HG03460 (cell line): ENCODE data around the gene CCDC81.
"Not testable (repeated sequence)": the region's sequence is repeated elsewhere in the genome, so short reads cannot be mapped to it uniquely, and the experiment has no call there.

Experiments used
- ATAC-seq: cut with Tn5 transposase; IDR thresholded peaks from one replicate; pipeline ENCODE4 v1.9.1; 2021; ENCODE audit not compliant: unreplicated experiment

The CCDC81 gene

DNA sequence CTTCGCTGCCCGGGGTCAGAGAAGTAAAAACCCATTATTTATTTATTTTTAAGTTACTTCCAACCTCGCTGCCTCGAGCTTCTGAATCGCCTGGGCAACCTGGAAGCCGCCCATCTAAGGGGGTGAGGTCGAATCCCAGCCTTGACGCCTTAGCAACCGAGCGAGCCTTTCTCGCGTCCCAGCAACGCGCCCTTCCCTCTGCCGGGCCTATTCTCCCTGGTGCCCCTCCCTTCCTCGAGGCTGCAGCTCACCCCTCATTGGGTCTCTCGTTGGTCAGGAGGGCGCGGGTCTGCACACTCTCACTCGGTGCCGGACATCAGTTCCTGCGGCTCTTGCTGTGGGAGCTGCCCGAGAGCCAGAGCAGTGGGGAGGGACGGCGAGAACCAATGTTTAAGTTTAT, at the start of gene CCDC81:
CCDC81 (plus strand) TSS at position 302 of the 400 bp plus-strand sequence. CDS start 277 bp downstream, outside the sequence.
- no peak for ATAC-seq

DNA sequence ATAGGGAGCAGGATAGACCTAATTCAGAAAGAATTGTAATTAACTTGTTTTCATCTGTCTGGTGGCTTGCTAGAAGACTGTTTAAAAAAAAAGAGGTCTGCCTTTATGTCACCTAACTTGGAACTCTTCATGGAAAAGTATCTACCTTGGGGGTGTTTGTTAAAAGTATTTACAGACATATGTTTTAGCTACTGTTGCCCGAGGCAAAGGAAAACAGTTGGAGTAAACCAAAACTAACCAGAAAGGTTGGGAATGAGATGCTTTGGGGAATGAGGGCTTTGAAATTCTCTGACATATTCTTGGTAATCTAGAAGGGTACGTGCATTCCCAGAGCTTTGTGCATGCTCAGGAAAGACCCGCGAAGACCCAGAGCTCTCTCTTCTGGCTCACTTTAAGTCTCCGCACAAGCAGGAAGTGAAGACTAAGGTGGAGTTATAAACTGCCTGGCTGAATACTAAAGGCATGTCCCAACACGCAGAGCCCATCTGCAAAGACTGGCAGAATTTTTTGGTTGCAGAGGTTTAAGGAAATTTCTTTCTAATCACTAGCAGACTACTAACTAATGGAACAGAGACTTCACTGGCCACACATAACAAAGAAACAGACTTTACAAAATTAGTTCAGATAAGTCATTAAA, 39.4 kb upstream of the CCDC81 start:
- ATAC-seq, result no peak

DNA sequence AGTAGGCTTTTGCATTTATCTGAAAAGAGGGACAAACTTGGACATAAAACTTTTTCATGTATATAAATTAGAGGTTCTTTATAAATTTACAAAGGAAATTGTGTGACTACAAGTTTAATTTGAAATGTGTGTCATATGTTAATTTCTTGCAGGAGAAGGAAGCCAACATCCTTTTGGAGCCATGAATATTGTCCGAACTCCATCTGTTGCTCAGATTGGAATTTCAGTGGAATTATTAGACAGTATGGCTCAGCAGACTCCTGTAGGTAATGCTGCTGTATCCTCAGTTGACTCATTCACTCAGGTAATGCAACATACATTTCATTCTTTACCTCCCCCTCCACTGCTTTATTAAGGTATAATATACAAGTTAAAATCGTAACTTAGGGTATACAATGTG, 37.5 kb upstream of the CCDC81 start:
- no peak for ATAC-seq

DNA sequence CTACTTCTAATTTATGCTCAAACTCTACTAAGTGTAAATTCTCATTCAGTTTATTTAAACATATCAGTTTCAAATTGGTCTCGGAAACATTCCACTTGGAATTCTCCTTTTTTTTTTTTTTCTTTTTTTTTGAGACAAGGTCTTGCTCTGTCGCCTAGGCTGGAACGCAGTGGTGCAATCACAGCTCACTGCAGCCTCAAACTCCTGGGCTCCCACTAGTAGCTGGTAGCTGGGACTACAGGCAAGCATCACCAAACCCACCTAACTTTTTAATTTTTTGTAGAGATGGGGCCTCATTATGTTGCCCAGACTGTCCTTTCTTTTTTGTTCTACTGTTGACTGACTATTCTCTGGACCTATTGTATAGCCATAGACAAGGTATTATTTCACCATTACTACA, 33.3 kb upstream of the CCDC81 start:
- ATAC-seq, result no peak

DNA sequence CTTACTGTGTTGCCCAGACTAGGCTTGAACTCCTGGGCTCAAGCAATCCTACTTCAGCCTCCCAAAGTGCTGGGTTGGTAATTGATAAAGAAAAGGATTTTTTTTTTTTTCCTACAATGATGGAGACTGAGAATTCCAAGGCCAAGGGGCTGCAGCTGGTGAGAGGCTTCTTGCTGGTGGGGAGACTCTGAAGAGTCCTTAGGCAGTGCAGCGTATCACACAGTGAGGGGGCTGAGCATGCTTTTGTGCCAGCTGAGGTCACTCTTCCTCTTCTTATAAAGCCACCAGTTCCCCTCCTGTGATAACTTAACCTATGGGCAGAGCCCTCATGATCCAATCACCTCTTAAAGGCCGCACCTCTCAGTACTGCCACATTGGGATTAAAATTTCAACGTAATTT, 28.2 kb upstream of the CCDC81 start:
- ATAC-seq, result no peak

DNA sequence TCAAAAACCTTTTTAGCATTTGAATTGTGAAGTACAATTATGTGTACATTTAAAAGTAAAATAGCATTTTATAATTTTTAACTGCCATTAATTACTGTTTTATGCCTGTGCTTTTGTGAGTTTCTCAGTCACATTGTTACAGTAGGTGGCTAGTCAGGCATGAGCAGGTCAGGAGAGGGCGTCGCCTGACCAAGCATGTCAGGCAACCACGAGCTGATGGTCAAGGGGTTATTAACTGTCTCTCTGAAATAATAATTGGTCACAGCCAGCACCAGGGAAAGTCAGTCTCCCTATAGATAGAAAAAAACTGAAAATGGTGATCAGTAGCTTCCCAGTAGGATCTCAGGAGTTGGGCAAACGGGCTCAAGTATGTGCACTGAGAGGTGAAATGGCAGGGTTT, 19.4 kb upstream of the CCDC81 start:
- ATAC-seq, result no peak

DNA sequence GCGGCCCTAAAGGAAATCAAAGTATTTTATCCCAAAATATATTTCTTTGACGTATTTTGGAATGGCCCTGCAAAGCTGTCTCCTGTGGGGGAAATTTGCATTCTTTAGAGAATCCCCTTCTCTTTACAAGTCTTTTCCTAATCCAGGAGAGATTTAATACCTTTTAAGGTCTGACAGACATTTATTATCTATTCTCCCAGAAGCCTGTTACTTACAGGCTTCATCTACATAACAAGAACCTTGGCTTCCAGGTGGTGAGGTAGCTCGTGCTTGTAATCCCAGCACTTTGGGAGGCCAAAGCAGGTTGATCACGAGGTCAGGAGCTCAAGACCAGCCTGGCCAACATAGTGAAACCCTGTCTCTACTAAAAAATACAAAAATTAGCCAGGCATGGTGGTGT, 17.3 kb upstream of the CCDC81 start:
- ATAC-seq, result not testable (repeated sequence)

DNA sequence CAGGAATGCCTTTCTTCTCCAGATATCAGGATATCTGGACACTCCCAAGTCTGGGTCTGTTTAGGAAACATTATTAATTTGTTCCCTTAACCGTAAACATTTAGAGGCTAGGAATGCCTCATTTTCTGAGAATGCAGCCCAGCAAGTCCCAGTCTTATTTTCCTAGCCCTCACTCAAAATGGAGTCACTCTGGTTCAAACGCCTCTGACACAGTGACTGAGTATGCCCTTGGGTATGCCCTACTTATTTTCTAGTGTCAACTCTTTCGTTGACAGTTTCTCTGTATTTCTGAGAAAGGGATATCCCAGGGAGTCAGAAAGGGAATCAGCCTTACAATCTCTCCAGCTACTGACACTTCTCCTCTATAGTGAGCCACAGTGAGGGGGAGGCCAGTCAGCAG, 16.0 kb upstream of the CCDC81 start:
- ATAC-seq, result no peak

DNA sequence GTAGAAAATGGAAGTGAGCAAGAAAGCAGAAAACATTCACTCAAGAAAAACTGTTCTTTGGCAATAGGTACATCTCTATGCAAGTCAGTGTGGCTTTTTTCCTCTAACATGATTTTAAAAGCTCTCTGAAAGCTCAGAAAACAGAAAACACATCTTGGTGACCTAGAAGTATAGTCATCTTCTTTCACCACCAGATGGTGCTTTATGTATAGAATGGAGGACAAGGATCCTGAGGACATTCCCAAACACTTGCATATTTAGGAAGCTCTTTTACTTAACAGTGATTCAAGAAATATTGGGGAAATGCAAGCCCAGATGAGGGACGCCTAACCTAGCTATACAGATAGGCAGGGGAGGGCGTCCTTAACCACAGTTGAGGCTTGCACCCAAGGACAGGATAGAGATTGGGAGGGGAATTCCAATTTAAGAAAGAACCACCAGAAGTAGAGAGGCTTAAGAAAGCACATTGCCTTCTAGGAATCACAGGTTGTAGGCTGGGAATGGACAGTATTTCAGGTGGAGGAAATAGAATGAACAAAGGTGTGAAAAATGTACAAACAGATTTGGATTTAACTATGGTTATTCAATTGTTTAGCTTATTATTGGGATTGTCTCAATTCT, 13.8 kb upstream of the CCDC81 start:
- no peak for ATAC-seq

DNA sequence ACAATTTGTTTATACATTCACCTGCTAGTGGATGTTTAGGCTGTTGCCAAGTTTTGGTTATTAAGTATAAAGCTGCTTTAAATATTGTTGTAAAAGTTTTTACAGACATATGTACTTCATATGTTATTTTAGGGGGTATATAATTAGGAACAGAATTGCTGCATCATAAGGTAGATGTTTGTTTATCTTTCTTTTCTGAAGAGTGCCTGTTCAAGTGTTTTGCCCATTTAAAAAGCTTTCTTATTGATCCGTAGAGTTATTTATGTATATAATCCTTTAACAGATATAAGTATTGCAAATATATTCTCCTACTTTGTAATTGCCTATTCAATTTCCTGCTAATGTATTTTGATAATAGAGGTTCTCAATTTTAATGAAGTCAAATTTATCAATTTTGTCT, 11.3 kb upstream of the CCDC81 start:
- ATAC-seq, result no peak

DNA sequence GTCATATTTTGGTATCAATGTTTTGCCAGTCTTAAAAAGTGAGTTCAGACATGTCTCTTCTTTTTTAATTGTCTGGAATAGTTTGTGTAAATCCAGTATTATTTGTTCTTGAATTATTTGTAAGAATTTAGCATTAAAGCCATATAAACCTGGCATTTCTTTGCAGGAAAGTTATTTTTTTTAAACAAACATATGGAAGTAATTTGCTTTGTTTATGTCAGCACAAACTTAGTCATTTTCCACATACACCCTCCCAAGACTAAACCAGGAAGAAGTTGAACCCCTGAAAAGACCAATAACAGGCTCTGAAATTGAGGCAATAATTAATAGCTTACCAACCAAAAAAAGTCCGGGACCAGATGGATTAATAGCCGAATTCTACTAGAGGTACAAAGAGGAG, 9.1 kb upstream of the CCDC81 start:
- no peak for ATAC-seq

DNA sequence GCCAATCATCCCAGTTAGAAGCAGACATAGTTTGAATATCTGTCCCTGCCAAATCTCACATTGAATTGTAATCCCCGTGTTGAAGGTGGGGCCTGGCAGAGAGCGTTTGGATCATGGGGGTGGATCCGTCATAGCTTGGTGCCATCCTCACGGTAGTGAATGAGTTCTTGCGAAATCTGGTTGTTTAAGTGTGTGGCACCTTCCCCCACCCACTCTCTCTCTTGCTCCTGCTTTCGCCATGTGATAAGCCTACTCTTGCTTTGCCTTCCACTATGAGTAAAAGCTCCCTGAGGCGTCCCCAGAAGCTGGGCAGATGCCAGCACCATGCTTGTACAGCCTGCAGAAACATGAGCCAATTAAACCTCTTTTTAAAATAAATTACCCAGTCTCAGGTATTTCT, 5.0 kb upstream of the CCDC81 start:
- ATAC-seq, result no peak

DNA sequence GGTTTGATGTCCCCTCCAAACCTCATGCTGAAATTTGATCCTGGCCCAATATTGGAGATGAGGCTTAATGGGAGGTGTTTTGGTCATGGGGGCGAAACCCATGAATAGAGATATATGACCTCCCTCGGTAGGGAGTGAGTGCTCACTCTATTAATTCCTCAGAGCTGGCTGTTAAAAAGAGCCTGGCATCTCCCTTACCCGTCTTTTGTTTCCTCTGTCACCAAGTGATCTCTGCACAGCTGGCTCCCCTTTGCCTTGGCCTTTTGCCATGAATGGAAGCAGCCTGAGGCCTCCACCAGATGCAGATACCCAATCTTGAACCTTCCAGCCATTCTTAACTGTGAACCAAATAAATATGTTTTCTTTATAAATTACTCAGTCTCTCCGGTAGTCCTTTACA, 4.5 kb upstream of the CCDC81 start:
- ATAC-seq, result no peak

DNA sequence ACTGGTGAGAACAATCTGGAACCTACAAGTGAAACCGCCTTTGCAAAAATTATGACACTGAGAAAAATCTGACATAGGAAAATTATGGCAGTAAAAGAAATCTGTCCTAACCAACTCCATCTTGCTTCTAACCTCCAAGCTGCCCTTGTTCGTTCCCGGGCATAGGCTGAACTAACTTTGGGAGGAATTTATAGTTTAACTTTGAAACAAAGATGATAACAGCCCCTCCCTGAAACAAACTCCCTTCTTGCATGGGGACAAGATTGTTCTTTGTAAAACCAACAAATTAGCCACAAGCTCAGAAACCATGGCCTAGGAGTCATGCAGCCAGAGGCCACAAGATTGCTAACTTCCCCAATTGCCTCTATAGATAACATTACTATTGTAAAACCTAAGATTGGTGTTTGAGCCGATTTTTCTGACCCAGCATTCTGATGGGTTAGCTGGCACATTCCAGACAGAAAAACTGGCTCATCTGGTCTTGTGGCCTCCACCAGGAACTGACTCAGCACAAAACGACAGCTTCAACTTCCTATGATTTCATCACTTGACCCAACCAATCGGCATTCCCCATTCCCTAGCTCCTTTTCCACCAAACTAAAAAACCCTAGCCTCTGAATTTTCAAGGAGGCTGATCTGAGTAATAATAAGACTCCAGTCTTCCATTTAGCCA, 3.6 kb upstream of the CCDC81 start:
- no peak for ATAC-seq

DNA sequence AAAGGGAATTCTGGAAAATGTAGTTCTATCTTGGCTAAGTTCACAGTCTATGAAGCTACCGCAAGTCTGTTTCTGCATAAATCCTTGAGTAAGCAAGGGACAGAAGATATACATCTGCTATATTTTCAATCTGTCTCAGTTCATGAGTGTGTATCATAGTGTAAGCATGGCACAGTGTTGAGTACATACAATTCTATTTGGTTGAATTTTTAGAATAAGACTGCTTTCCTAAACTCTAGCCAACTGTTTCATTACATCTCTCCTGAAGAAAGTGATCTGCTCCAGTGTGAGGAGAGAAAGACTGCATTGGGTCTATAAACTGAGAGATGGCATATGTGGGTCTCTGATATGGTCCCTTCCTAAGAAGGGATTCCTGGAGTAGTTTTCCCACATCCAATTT, 2.6 kb upstream of the CCDC81 start:
- ATAC-seq, result no peak

DNA sequence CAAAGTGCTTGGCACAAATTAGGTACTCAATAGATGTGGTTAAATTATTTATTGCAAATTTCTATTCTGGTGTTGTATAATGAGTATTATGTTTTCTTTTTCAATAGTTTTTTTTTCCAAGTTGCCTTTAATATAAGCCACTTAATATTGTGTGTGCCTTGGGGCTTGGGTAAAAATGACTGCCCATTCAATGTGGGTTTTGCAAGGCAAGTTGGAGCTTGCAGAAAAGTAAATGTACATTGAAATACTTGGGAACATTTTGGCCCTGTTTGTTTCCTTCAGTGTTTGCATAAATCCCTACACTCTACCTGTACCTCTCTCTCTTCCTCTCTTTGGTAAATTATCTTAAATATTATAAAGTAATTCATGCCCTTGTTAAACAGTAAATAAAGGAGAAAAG, 2.1 kb upstream of the CCDC81 start:
- no peak for ATAC-seq

DNA sequence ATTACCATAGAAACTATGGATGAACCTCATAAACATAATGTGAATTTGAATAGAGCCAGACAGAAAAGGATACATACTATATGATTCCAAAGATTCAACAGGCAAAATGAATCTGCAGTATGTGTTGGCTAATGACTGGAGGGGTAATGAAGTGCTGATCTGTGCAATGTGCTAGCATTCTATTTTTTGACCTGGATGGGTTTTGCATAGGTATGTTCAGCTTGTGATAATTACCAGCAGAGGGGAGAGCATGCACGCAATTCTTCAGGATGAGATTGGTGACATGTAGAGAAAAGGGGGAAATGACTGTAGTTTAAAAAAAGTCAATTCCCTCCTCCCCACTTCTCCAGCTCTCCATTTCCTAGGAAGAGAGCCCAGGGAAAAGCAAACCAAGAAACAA, 618 bp upstream of the CCDC81 start:
- ATAC-seq, result no peak

DNA sequence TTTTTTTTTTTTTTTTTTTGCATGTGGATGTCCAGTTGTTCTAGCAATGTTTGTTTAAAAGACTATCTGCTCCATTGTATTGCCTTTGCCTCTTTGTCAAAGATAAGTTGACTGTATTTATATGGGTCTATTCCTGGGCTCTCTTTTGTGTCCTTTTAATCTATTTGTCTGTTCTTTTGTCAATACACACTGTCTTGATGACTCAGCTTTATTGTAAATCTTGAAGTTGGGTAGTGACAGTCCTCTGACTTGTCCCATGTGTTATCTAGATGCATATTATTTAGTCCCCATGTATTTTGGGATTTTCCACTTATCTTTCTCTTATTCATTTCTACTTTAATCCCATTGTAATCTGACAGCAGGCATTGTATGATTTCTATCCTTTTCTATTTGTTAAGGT, 3.3 kb downstream of the CCDC81 start:
- ATAC-seq, result no peak

DNA sequence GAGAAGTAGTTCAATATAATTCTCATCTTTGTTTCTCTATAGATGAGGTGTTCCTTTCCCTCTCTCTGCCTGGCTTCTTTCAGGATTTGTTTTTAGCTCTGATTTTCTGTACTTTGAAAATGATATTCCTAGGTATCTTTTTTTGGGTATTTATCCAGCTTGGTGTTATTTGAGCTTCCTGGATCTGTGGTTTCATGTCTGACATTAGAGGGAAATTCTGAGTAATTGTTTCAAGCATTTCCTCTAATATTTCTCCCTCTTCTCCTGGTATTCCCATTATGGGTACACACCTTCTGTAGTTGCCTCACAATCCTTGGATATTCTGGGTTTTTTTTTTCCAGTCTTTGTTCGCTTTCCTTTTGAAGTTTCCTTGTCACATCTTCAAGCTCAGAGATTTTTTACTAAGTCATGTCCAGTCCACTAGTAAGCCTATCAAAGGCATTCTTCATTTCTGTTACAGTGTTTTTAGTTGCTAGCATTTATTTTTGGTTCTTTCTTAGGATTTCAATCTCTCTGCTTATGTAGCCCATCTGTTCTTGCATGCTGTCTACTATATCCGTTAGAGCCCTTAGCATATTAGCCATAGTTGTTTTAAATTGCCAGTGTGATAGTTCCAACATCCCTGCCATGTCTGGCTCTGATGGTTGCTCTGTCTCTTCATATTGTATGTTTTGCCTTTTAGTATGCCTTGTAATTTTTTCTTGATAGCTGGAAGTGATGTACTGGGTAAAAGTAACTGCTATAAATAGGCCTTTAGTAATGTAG, 5.8 kb downstream of the CCDC81 start:
- no peak for ATAC-seq

DNA sequence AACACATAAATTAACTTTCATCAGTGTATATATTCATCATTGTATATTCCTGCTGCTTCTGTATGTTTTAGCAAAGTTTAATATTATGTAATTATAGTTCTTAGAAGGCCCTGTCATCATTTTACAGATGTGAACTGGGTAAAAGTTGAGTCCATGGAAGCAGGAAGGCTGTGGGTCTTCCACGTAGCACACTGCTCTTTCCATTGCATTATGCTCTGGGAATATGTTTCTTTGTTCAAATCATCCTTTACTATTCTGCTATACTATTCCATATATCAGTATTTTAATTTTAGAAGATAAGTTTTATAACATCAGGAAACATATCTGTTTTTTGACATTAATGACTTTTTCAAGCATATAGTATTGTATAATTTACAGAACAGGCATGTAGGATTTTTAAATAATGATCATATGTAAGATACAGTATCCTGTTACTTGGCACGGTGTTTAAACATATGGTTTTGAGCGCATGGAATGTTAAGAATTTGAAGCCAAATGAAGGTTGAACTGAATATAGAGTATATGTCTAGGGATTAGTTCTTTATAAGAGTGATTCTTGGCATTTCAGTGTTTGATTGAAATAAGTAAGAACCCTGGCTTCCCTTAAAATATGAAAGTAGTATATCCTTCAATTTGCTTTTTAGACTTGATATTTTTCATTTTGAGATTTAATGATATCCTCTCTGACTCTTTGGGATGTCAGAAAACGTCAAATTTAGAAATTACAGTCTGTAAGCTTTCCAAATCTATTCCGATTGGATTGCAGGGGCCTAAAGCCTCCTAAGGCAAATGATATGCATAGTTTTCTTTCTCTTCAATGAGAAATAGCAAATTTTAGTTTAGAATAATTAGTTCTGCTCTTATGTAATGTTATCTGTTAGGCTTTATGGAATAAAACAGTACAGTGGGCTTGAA, 8.6 kb downstream of the CCDC81 start:
- no peak for ATAC-seq

DNA sequence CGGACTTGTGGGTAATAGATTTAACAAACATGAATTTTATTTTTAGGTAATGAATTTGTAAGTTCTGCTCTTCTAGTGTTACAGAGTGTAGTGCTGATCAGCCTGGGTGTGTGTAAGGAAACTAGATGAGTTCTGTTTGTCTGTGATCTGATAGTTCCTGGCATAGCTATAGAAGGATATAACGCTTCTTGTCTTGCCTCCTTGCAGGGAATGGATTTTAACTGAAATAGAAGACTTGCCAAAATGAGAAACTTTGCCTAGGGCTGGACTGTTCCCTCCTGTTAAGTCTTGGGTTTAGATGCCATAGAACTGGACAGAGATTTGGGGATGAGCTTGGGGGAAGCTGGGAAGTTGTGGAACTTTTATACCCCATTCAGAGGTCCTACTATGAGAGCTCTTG, 11.6 kb downstream of the CCDC81 start:
- no peak for ATAC-seq
